MCF 10A (cell line): ENCODE data around the gene MXRA5. TPM values are rescaled to one million over a fixed set of nuclear protein-coding genes. Genes with fewer than 3 reads are reported as not detected.

Experiments used
- BruUV-seq: library from RNA; stranded (reverse); fragments of 400-500 nt; replicated peaks from 2 replicates; lab custom pipeline; 2021; lab: Mats Ljungman, UMichigan
- CTCF ChIA-PET: fragments of 300-600 bp; sonication (Branson Sonifier 250); formaldehyde crosslinking; extraction: SDS; loops from one replicate; lab custom pipeline; 2021; ENCODE audit warnings: antibody characterized with exemption, inconsistent platforms; lab: Yijun Ruan, JAX
- POLR2A ChIA-PET: fragments of 300-600, 350-650 bp; sonication (Branson Sonifier 250); formaldehyde crosslinking; extraction: SDS; loops from one replicate; lab custom pipeline; 2020; ENCODE audit warnings: antibody characterized with exemption, inconsistent platforms; lab: Yijun Ruan, JAX
- DNase-seq: peaks from one replicate; pipeline ENCODE4 v3.0.0-alpha.2; 2018; ENCODE audit not compliant: unreplicated experiment
- H3K27ac Mint-ChIP-seq: one replicate; pipeline ENCODE4 v1.8.0; 2022; ENCODE audit warnings: mild to moderate bottlenecking, low read depth, mixed read lengths; ENCODE audit not compliant: unreplicated experiment
- H3K27me3 Mint-ChIP-seq: one replicate; pipeline ENCODE4 v1.8.0; 2022; ENCODE audit warnings: mixed read lengths; ENCODE audit not compliant: insufficient read depth, unreplicated experiment
- H3K36me3 Mint-ChIP-seq: one replicate; pipeline ENCODE4 v1.8.0; 2022; ENCODE audit warnings: mild to moderate bottlenecking, moderate library complexity, mixed read lengths; ENCODE audit not compliant: insufficient read depth, unreplicated experiment
- H3K4me1 Mint-ChIP-seq: one replicate; pipeline ENCODE4 v1.8.0; 2022; ENCODE audit warnings: mixed read lengths; ENCODE audit not compliant: insufficient read depth, unreplicated experiment
- H3K4me3 Mint-ChIP-seq: one replicate; pipeline ENCODE4 v1.8.0; 2022; ENCODE audit warnings: mild to moderate bottlenecking, moderate library complexity, mixed read lengths; ENCODE audit not compliant: unreplicated experiment
- H3K9me3 Mint-ChIP-seq: one replicate; pipeline ENCODE4 v1.8.0; 2022; ENCODE audit warnings: mixed read lengths; ENCODE audit not compliant: unreplicated experiment
- CTCF ChIP-seq: fragments of 200-600 bp; IDR thresholded peaks from one replicate; pipeline ENCODE4 v1.8.0; 2022; ENCODE audit warnings: antibody characterized with exemption, mild to moderate bottlenecking; ENCODE audit not compliant: unreplicated experiment
- intact Hi-C: fragments of 100-400 bp; cut with micrococcal nuclease; formaldehyde crosslinking; loops from 2 replicates; pipeline ENCODE4 v1.14.1; 2022
- total RNA-seq: library from RNA; stranded (reverse); gene quantifications from 2 replicates; pipeline ENCODE4 v1.2.3, GENCODE V29; 2022

Gene MXRA5
- total RNA-seq, 1 experiment from 2014 or later: not detected

GRCh38 chrX:3388457-3388856 is 42.0 kb upstream of the MXRA5 start:
- Mint-ChIP-seq H3K4me1 (no peaks in the 10 kb centered on the region), H3K27ac (no peak overlapping the region), H3K27me3 (no peaks in the 10 kb centered on the region), H3K36me3 (no peaks in the 10 kb centered on the region), H3K9me3 (no peaks in the 10 kb centered on the region), H3K4me3 (no peak overlapping the region)
- intact Hi-C loops: no loop called here
- POLR2A ChIA-PET: no interaction called here
- no peak for TF ChIP-seq CTCF
- DNase-seq: no peak
- CTCF ChIA-PET: interaction anchor here (0.6 kb wide), 1 partner anchor 13 kb away, joined by 3 read pairs; no protein-coding TSS in a partner anchor
- no TSS peak for BruUV-seq

- ChIA-PET POLR2A (no interaction called here), CTCF (no interaction called here)
- TF ChIP-seq CTCF: no peak
- Mint-ChIP-seq H3K27ac (no peak overlapping the region), H3K36me3 (no peaks in the 10 kb centered on the region), H3K4me1 (no peaks in the 10 kb centered on the region), H3K9me3 (no peaks in the 10 kb centered on the region), H3K27me3 (no peaks in the 10 kb centered on the region), H3K4me3 (no peak overlapping the region)
- no TSS peak for BruUV-seq
- intact Hi-C loops: no loop called here
- no peak for DNase-seq
Observed at GRCh38 chrX:3384327-3384726, 37.9 kb upstream of the MXRA5 start.

GRCh38 chrX:3380603-3381002 is 34.2 kb upstream of the MXRA5 start:
- BruUV-seq: no TSS peak
- intact Hi-C loops: no loop called here
- no peak for TF ChIP-seq CTCF
- H3K36me3 Mint-ChIP-seq: no peaks in the 10 kb centered on the region
- no peak overlapping the region for H3K4me3 Mint-ChIP-seq
- H3K9me3 Mint-ChIP-seq: peaks cover 7% of the 10 kb centered on the region
- DNase-seq: no peak
- ChIA-PET POLR2A (no interaction called here), CTCF (interaction anchor here (1.1 kb wide), 1 partner anchor 165 kb away, joined by 3 read pairs; no protein-coding TSS in a partner anchor)
- H3K27ac Mint-ChIP-seq: no peak overlapping the region
- no peaks in the 10 kb centered on the region for H3K27me3 Mint-ChIP-seq
- H3K4me1 Mint-ChIP-seq: no peaks in the 10 kb centered on the region

- H3K27ac Mint-ChIP-seq: no peak overlapping the region
- intact Hi-C loops: no loop called here
- no peaks in the 10 kb centered on the region for H3K4me1 Mint-ChIP-seq
- no peak for TF ChIP-seq CTCF
- no peaks in the 10 kb centered on the region for H3K27me3 Mint-ChIP-seq
- ChIA-PET POLR2A (no interaction called here), CTCF (interaction anchor here (1.4 kb wide), 1 partner anchor 170 kb away, joined by 5 read pairs; no protein-coding TSS in a partner anchor)
- H3K9me3 Mint-ChIP-seq: peaks cover 7% of the 10 kb centered on the region
- H3K36me3 Mint-ChIP-seq: no peaks in the 10 kb centered on the region
- no TSS peak for BruUV-seq
- no peak for DNase-seq
- no peak overlapping the region for H3K4me3 Mint-ChIP-seq
Observed at GRCh38 chrX:3379111-3379510, 32.7 kb upstream of the MXRA5 start.
